ENCODE results near the gene NCOA7. TPM values are rescaled to one million over a fixed set of nuclear protein-coding genes. Genes with fewer than 3 reads are reported as not detected.

Gene NCOA7
- total and polyA plus RNA-seq, 10 of the 15 experiments (the other 5 are each of a cell fraction or from before 2014, with no cell fraction given): 18.9 to 50.3 (median 34.2) TPM

- DNase-seq (ENCODE audit: low read depth, low spot score) (no peak), FAIRE-seq (peak; percentile 62)
- TF ChIP-seq EED (IDR thresholded peaks at IDR 0.05; ENCODE audit: low read depth) (no peak), TCF12 (IDR thresholded peaks at IDR 0.05; ENCODE audit: low read depth, low read length) (no peak), ATF2 (IDR thresholded peaks at IDR 0.05; ENCODE audit: low read length) (no peak), MLLT1 (IDR thresholded peaks at IDR 0.05) (no peak), MTA2 (IDR thresholded peaks at IDR 0.05; ENCODE audit: low read depth) (no peak), MYB (IDR thresholded peaks at IDR 0.05; ENCODE audit: borderline replicate concordance, low read depth, low read length) (no peak), SUZ12 (IDR thresholded peaks at IDR 0.05; ENCODE audit: unreplicated experiment) (no peak), JUND (IDR thresholded peaks at IDR 0.05; ENCODE audit: low read depth, low read length) (no peak), CEBPZ (IDR thresholded peaks at IDR 0.05; ENCODE audit: low read depth, low read length) (no peak), CBX3 (IDR thresholded peaks at IDR 0.05; ENCODE audit: borderline replicate concordance, low read depth) (no peak), ZNF274 (IDR thresholded peaks at IDR 0.05; ENCODE audit: insufficient read depth, insufficient read length) (no peak), BRCA1 (IDR thresholded peaks at IDR 0.05; ENCODE audit: low read depth, low read length) (no peak), HDGF (IDR thresholded peaks at IDR 0.05) (no peak), POLR2AphosphoS2 (IDR thresholded peaks at IDR 0.05; ENCODE audit: low read depth, low read length) (no peak), HDAC6 (IDR thresholded peaks at IDR 0.05; ENCODE audit: unreplicated experiment) (no peak)
Observed at GRCh38 chr6:125952764-125953501, 162.2 kb downstream of the NCOA7 start.

More at GRCh38 chr6:125952764-125953501, 162.2 kb downstream of the NCOA7 start:
- POLR2A ChIA-PET: interaction anchor here (0.8 to 1.2 kb wide), 3 partner anchors 158 to 171 kb away, joined by 3 read pairs; partner anchors contain the start of gene NCOA7
- Histone ChIP-seq H3K27me3 (replicated peaks in 1 of 2; ENCODE audit: control insufficient read depth in 2 of 2, insufficient read depth in 2 of 2, low read length in 1 of 2) (no peaks in the 10 kb centered on the region), H3K4me2 (ENCODE audit: control insufficient read depth, insufficient read depth) (no peak overlapping the region), H3K79me2 (ENCODE audit: control insufficient read depth, insufficient read depth, low read length) (peaks cover 13% of the 10 kb centered on the region), H3K9ac (ENCODE audit: control insufficient read depth, insufficient read depth, low read length) (no peak overlapping the region), H3K4me1 (ENCODE audit: control insufficient read depth, insufficient read depth, low read length) (peaks cover 6% of the 10 kb centered on the region), H3K27ac (ENCODE audit: control insufficient read depth, insufficient read depth) (no peak overlapping the region), H3K9me3 (replicated peaks; ENCODE audit: control insufficient read depth, insufficient read depth, low read length) (no peaks in the 10 kb centered on the region), H2AFZ (ENCODE audit: control insufficient read depth, low read depth, low read length) (no peak overlapping the region), H4K20me1 (ENCODE audit: control insufficient read depth, insufficient read depth) (no peaks in the 10 kb centered on the region), H3K36me3 (ENCODE audit: control insufficient read depth in 2 of 2, insufficient read depth in 2 of 2, low read length in 1 of 2) (no peaks in the 10 kb centered on the region), H3K4me3 (no peak overlapping the region)
- in situ Hi-C loops (cut with MboI) (no loop called here), intact Hi-C loops (cut with micrococcal nuclease; ENCODE audit: unreplicated experiment) (loop anchor here (2.0 kb wide), 1 partner anchor 94 kb away; no protein-coding TSS in a partner anchor)
- SMC1A ChIA-PET (ENCODE audit: uncharacterized antibody, unreplicated experiment): interaction anchor here (0.6 to 9.8 kb wide), 26 partner anchors 8 to 640 kb away, joined by 3 to 179 read pairs (median 5); partner anchors contain the start of gene NCOA7
- no TSS peak for BruUV-seq (replicated peaks)
- WGBS (ENCODE audit: insufficient coverage, insufficient replicate concordance, low lambda C conversion rate, missing lambda C conversion rate): 66% methylated on average over 6 of the region's 7 CpGs
- RAD21 ChIA-PET (ENCODE audit: unreplicated experiment): interaction anchor here (0.8 to 3.4 kb wide), 17 partner anchors 10 to 642 kb away, joined by 3 to 48 read pairs (median 7); partner anchors contain the start of gene NCOA7
- CTCF ChIA-PET: interaction anchor here (0.7 to 15.3 kb wide), 33 partner anchors 8 to 649 kb away, joined by 3 to 505 read pairs (median 5); partner anchors contain the start of gene NCOA7
- peak; percentile 51 for ATAC-seq

Data from GM12878 (cell line).